Mammary epithelial cell (primary cell): ENCODE measurements around the gene DCLRE1A.

ENCODE experiments used
- CTCF ChIP-seq, 2 donors: IDR thresholded peaks in 1 of 2; conservative IDR thresholded peaks in 1 of 2; 2 replicates each; pipeline ENCODE4 v1.5.1; 2011 to 2012; ENCODE audit warnings: inconsistent platforms in 2 of 2, low read length in 2 of 2, mild to moderate bottlenecking in 2 of 2, control low read depth in 1 of 2, low read depth in 1 of 2; ENCODE audit not compliant: insufficient read depth in 1 of 2; ENCODE audit errors: extremely low read depth in 1 of 2
- EZH2 ChIP-seq: IDR thresholded peaks from 2 replicates; pipeline ENCODE4 v1.6.1; 2012; ENCODE audit warnings: low read length, inconsistent platforms, borderline replicate concordance

- TF ChIP-seq CTCF (conservative IDR thresholded peaks at IDR 0.05 in 1 of 2, IDR thresholded peaks at IDR 0.05 in 1 of 2; ENCODE audit: extremely low read depth in 1 of 2, insufficient read depth in 1 of 2, low read depth in 1 of 2, low read length in 2 of 2): no peak
- no peak for TF ChIP-seq EZH2
Observed at GRCh38 chr10:113856563-113856962, 2.7 kb upstream of the DCLRE1A start.
